Smooth muscle cell (in vitro differentiated cells): ENCODE measurements around the gene UBE2D4. TPM values are rescaled to one million over a fixed set of nuclear protein-coding genes. Genes with fewer than 3 reads are reported as not detected.

ENCODE experiments used
- DNase-seq: peaks from one replicate; lab custom pipeline; 2025; ENCODE audit not compliant: unreplicated experiment; lab: John Stamatoyannopoulos, UW
- H2AFZ ChIP-seq: fragments of 200-600 bp; sonication (generic); 2 replicates; pipeline ENCODE4 v1.6.0; 2016; ENCODE audit warnings: antibody characterized with exemption, low read depth, mild to moderate bottlenecking
- H3F3A ChIP-seq: fragments of 200-600 bp; sonication (generic); 2 replicates; pipeline ENCODE4 v1.6.0; 2017; ENCODE audit warnings: antibody characterized with exemption, low read depth
- H3K27ac ChIP-seq: fragments of 200-600 bp; sonication (generic); 2 replicates; pipeline ENCODE4 v1.5.1; 2016; ENCODE audit warnings: low read depth, mild to moderate bottlenecking
- H3K27me3 ChIP-seq: fragments of 200-600 bp; sonication (generic); 2 replicates; pipeline ENCODE4 v1.6.1; 2016; ENCODE audit warnings: low read depth, mild to moderate bottlenecking
- H3K36me3 ChIP-seq: fragments of 200-600 bp; sonication (generic); 2 replicates; pipeline ENCODE4 v1.5.1; 2016; ENCODE audit warnings: low read depth
- H3K4me1 ChIP-seq: fragments of 200-600 bp; sonication (generic); 2 replicates; pipeline ENCODE4 v1.5.1; 2016; ENCODE audit warnings: low read depth
- H3K4me2 ChIP-seq: fragments of 200-600 bp; sonication (generic); 2 replicates; pipeline ENCODE4 v1.6.0; 2016; ENCODE audit warnings: mild to moderate bottlenecking
- H3K4me3 ChIP-seq: fragments of 200-600 bp; sonication (generic); 2 replicates; pipeline ENCODE4 v1.5.1; 2016; ENCODE audit warnings: mild to moderate bottlenecking
- H3K79me2 ChIP-seq: fragments of 200-600 bp; sonication (generic); 2 replicates; pipeline ENCODE4 v1.6.0; 2016; ENCODE audit warnings: low read depth, mild to moderate bottlenecking
- H3K9ac ChIP-seq: fragments of 200-600 bp; sonication (generic); 2 replicates; pipeline ENCODE4 v1.6.0; 2016; ENCODE audit warnings: low read depth
- H3K9me3 ChIP-seq: fragments of 200-600 bp; sonication (generic); replicated peaks from 2 replicates; pipeline ENCODE4 v1.5.1; 2016; ENCODE audit warnings: low read depth
- H4K20me1 ChIP-seq: fragments of 200-600 bp; sonication (generic); 2 replicates; pipeline ENCODE4 v1.6.0; 2016; ENCODE audit warnings: low read depth
- WGBS: methylation state at CpG from one replicate; pipeline ENCODE4 v1.1.7; 2016; ENCODE audit warnings: low lambda C conversion rate; 5-methylcytosine and 5-hydroxymethylcytosine counted together
- polyA plus RNA-seq: library from polyadenylated mRNA; unstranded; fragments of >200 nt; fragmentation: Nextera tagmentation; extraction: Ambion mirVana; gene quantifications from 2 replicates; pipeline ENCODE4 v1.2.1, GENCODE V29; 2016
- total RNA-seq: library from RNA; depleted of rRNA; stranded (reverse); fragments of >200 nt; gene quantifications from 2 replicates; pipeline ENCODE4 v1.2.3, GENCODE V29; 2014
- TF ChIP-seq, protein P1 (sequence below): fragments of 200-600 bp; sonication (generic); IDR thresholded peaks from 2 replicates; pipeline ENCODE4 v1.5.1; 2017; ENCODE audit warnings: borderline replicate concordance, mild to moderate bottlenecking, antibody characterized with exemption; ENCODE audit not compliant: insufficient read depth, poor library complexity, severe bottlenecking

The UBE2D4 gene
- total and polyA plus RNA-seq, 2 experiments from 2014 or later: 4.6 to 8.6 TPM

DNA sequence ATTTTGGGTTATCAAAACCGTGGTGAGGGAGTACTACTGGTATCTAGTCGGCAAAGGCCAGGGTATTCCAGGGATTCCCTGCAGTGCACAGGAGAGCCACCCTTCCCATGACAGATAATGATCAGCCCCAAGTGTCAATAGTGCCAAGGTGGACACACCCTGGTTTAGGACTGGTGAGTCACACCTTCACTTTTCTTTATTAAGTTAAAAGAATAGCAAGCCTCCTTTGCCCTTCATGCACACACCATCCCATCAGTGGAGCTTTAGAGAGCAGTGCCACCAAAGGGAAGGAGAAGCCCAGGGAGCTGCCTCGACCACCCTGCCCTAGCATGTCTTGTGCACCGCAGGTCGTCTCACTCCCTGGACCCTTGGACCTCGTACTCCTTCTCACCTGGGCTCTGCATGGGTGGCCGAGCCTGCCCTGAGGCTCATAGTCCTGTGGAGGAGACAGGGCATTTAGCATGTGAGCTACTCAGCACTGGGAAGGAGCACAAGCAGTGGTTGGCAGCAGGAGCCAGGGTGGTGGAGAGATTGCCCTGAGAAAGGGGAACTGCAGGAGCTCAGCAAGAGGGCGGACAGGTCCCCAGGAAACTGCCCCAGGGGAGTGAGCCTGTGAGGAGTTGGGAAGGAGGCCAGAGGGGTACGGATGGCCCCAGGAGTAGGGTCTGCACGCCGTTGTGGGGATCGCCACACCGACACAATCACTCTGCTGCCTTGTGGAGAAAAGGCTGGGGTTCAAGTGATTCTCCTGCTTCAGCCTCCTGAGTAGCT lies 17.4 kb downstream of the UBE2D4 start:
- Histone ChIP-seq H3K27me3 (no peaks in the 10 kb centered on the region), H3K9ac (no peak overlapping the region), H3K79me2 (no peaks in the 10 kb centered on the region), H3K4me1 (no peaks in the 10 kb centered on the region), H2AFZ (no peak overlapping the region), H3K9me3 (no peaks in the 10 kb centered on the region), H3F3A (no peaks in the 10 kb centered on the region), H3K4me2 (no peak overlapping the region), H3K36me3 (no peaks in the 10 kb centered on the region), H4K20me1 (no peaks in the 10 kb centered on the region), H3K27ac (no peak overlapping the region), H3K4me3 (no peak overlapping the region)
- TF ChIP-seq, protein P1, sequence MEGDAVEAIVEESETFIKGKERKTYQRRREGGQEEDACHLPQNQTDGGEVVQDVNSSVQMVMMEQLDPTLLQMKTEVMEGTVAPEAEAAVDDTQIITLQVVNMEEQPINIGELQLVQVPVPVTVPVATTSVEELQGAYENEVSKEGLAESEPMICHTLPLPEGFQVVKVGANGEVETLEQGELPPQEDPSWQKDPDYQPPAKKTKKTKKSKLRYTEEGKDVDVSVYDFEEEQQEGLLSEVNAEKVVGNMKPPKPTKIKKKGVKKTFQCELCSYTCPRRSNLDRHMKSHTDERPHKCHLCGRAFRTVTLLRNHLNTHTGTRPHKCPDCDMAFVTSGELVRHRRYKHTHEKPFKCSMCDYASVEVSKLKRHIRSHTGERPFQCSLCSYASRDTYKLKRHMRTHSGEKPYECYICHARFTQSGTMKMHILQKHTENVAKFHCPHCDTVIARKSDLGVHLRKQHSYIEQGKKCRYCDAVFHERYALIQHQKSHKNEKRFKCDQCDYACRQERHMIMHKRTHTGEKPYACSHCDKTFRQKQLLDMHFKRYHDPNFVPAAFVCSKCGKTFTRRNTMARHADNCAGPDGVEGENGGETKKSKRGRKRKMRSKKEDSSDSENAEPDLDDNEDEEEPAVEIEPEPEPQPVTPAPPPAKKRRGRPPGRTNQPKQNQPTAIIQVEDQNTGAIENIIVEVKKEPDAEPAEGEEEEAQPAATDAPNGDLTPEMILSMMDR: no peak
- 91% methylated on average over 13 of the region's 13 CpGs for WGBS
- DNase-seq: no peak

DNA sequence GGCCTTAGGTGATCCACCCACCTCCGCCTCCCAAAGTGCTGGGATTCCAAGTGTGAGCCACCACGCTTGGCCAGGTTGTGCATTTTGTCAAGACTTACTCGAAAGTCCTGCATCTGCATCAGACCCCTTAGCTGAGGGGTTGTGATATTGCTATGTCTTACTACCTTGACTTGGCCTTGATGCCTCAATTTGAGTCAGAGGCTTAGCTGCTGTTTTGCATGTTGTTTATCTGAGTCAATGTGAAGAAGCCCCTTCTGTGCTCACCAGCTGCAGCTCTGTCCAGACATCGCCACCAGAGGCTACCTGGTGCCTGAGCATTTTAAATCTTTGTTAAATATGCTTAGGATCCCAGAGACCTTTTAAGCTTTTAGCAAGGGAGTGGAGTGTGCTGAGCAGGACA lies 18.1 kb downstream of the UBE2D4 start:
- H3K9me3 ChIP-seq: no peaks in the 10 kb centered on the region
- WGBS: 93% methylated on average over 4 of the region's 4 CpGs
- no peaks in the 10 kb centered on the region for H3K4me1 ChIP-seq
- no peaks in the 10 kb centered on the region for H3F3A ChIP-seq
- TF ChIP-seq, protein P1: no peak
- H3K79me2 ChIP-seq: no peaks in the 10 kb centered on the region
- H3K4me2 ChIP-seq: no peak overlapping the region
- no peak overlapping the region for H3K9ac ChIP-seq
- H3K27ac ChIP-seq: no peak overlapping the region
- DNase-seq: no peak
- no peak overlapping the region for H2AFZ ChIP-seq
- H3K27me3 ChIP-seq: no peaks in the 10 kb centered on the region
- no peaks in the 10 kb centered on the region for H3K36me3 ChIP-seq
- H3K4me3 ChIP-seq: no peak overlapping the region
- no peaks in the 10 kb centered on the region for H4K20me1 ChIP-seq

DNA sequence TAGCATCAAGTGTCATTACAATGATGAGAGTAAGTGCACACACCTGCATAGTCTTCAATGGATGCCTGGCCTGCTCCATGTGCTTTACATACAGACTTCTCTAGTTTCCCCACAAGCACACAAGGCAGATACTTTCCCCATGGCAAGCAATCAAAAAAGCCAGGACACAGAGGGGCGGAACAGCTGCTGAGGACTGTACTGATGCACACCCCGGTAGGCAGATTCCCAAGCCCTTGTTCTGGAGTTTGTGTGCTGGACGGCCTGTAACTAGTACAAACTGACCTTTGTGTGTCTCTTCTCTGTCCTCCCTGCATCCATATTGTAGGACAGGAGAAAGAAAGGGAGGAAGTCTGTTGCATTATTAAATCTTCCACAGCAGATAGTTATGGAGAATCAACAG lies 25.8 kb downstream of the UBE2D4 start:
- 92% methylated on average over 3 of the region's 3 CpGs for WGBS
- Histone ChIP-seq H3K9me3 (no peaks in the 10 kb centered on the region), H3K4me1 (no peaks in the 10 kb centered on the region), H3K4me2 (no peak overlapping the region), H4K20me1 (no peaks in the 10 kb centered on the region), H3K27me3 (no peaks in the 10 kb centered on the region), H3F3A (no peaks in the 10 kb centered on the region), H2AFZ (no peak overlapping the region), H3K27ac (no peak overlapping the region), H3K79me2 (no peaks in the 10 kb centered on the region), H3K9ac (no peak overlapping the region), H3K36me3 (no peaks in the 10 kb centered on the region), H3K4me3 (no peak overlapping the region)
- DNase-seq: no peak
- TF ChIP-seq, protein P1: no peak

DNA sequence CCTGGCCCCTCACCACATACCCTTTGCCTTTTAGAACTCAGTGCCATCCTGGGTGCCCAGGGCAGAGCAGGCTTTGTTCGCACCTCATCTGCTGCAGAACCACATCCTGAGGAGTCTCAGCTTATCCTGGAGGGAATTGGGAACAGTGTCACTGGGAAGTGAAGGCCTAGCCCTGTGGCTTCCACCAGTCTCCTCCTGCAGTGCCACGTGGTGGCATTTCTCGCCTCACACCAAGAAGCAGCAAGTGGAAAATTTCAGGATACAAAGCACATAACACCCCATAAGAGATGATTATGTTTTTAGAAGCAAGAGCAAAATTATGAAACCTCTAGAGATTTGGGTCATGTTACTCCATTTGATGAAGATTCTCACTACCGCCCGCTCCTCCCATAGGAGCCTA lies 26.8 kb downstream of the UBE2D4 start:
- no peak overlapping the region for H3K4me3 ChIP-seq
- no peaks in the 10 kb centered on the region for H3K9me3 ChIP-seq
- H3K4me1 ChIP-seq: no peaks in the 10 kb centered on the region
- no peaks in the 10 kb centered on the region for H4K20me1 ChIP-seq
- H3K79me2 ChIP-seq: no peaks in the 10 kb centered on the region
- no peak overlapping the region for H3K9ac ChIP-seq
- no peak overlapping the region for H2AFZ ChIP-seq
- H3K27ac ChIP-seq: no peak overlapping the region
- no peaks in the 10 kb centered on the region for H3F3A ChIP-seq
- no peak overlapping the region for H3K4me2 ChIP-seq
- H3K36me3 ChIP-seq: no peaks in the 10 kb centered on the region
- TF ChIP-seq, protein P1: no peak
- no peak for DNase-seq
- 94% methylated on average over 5 of the region's 5 CpGs for WGBS
- no peaks in the 10 kb centered on the region for H3K27me3 ChIP-seq
